ENCODE measurements around the gene EGFR.

- TF ChIP-seq CTCF (conservative IDR thresholded peaks at IDR 0.05 in 1 of 2, IDR thresholded peaks at IDR 0.05 in 1 of 2; ENCODE audit: extremely low read depth in 1 of 2, insufficient read depth in 1 of 2, low read depth in 1 of 2, low read length in 2 of 2) (peak in 1 of 2 donors; percentile 24), EZH2 (IDR thresholded peaks at IDR 0.05; ENCODE audit: borderline replicate concordance, low read length) (no peak)
Measured at GRCh38 chr7:55129541-55130394, 111.0 kb downstream of the EGFR start.

Data from mammary epithelial cell (primary cell).